Smooth muscle cell (in vitro differentiated cells): Measurements from ENCODE around the gene MYO1G. TPM values are rescaled to one million over a fixed set of nuclear protein-coding genes. Genes with fewer than 3 reads are reported as not detected.
"Not testable (repeated sequence)": the region's sequence is repeated elsewhere in the genome, so short reads cannot be mapped to it uniquely, and the experiment has no call there.

Experiments
- DNase-seq: peaks from one replicate; lab custom pipeline; 2025; ENCODE audit not compliant: unreplicated experiment; lab: John Stamatoyannopoulos, UW
- H2AFZ ChIP-seq: fragments of 200-600 bp; sonication (generic); 2 replicates; pipeline ENCODE4 v1.6.0; 2016; ENCODE audit warnings: antibody characterized with exemption, low read depth, mild to moderate bottlenecking
- H3F3A ChIP-seq: fragments of 200-600 bp; sonication (generic); 2 replicates; pipeline ENCODE4 v1.6.0; 2017; ENCODE audit warnings: antibody characterized with exemption, low read depth
- H3K27ac ChIP-seq: fragments of 200-600 bp; sonication (generic); 2 replicates; pipeline ENCODE4 v1.5.1; 2016; ENCODE audit warnings: low read depth, mild to moderate bottlenecking
- H3K27me3 ChIP-seq: fragments of 200-600 bp; sonication (generic); 2 replicates; pipeline ENCODE4 v1.6.1; 2016; ENCODE audit warnings: low read depth, mild to moderate bottlenecking
- H3K36me3 ChIP-seq: fragments of 200-600 bp; sonication (generic); 2 replicates; pipeline ENCODE4 v1.5.1; 2016; ENCODE audit warnings: low read depth
- H3K4me1 ChIP-seq: fragments of 200-600 bp; sonication (generic); 2 replicates; pipeline ENCODE4 v1.5.1; 2016; ENCODE audit warnings: low read depth
- H3K4me2 ChIP-seq: fragments of 200-600 bp; sonication (generic); 2 replicates; pipeline ENCODE4 v1.6.0; 2016; ENCODE audit warnings: mild to moderate bottlenecking
- H3K4me3 ChIP-seq: fragments of 200-600 bp; sonication (generic); 2 replicates; pipeline ENCODE4 v1.5.1; 2016; ENCODE audit warnings: mild to moderate bottlenecking
- H3K79me2 ChIP-seq: fragments of 200-600 bp; sonication (generic); 2 replicates; pipeline ENCODE4 v1.6.0; 2016; ENCODE audit warnings: low read depth, mild to moderate bottlenecking
- H3K9ac ChIP-seq: fragments of 200-600 bp; sonication (generic); 2 replicates; pipeline ENCODE4 v1.6.0; 2016; ENCODE audit warnings: low read depth
- H3K9me3 ChIP-seq: fragments of 200-600 bp; sonication (generic); replicated peaks from 2 replicates; pipeline ENCODE4 v1.5.1; 2016; ENCODE audit warnings: low read depth
- H4K20me1 ChIP-seq: fragments of 200-600 bp; sonication (generic); 2 replicates; pipeline ENCODE4 v1.6.0; 2016; ENCODE audit warnings: low read depth
- CTCF ChIP-seq: fragments of 200-600 bp; sonication (generic); IDR thresholded peaks from 2 replicates; pipeline ENCODE4 v1.5.1; 2017; ENCODE audit warnings: borderline replicate concordance, mild to moderate bottlenecking, antibody characterized with exemption; ENCODE audit not compliant: insufficient read depth, poor library complexity, severe bottlenecking
- WGBS: methylation state at CpG from one replicate; pipeline ENCODE4 v1.1.7; 2016; ENCODE audit warnings: low lambda C conversion rate; 5-methylcytosine and 5-hydroxymethylcytosine counted together
- polyA plus RNA-seq: library from polyadenylated mRNA; unstranded; fragments of >200 nt; fragmentation: Nextera tagmentation; extraction: Ambion mirVana; gene quantifications from 2 replicates; pipeline ENCODE4 v1.2.1, GENCODE V29; 2016
- total RNA-seq: library from RNA; depleted of rRNA; stranded (reverse); fragments of >200 nt; gene quantifications from 2 replicates; pipeline ENCODE4 v1.2.3, GENCODE V29; 2014

The MYO1G gene
- total and polyA plus RNA-seq, 2 experiments from 2014 or later, result 0.27 TPM; not detected in 1

- no peak for TF ChIP-seq CTCF
- Histone ChIP-seq H3K27me3 (peaks cover 16% of the 10 kb centered on the region), H2AFZ (no peak overlapping the region), H3K4me1 (no peaks in the 10 kb centered on the region), H3K9ac (no peak overlapping the region), H4K20me1 (no peaks in the 10 kb centered on the region), H3K79me2 (no peaks in the 10 kb centered on the region), H3K36me3 (no peaks in the 10 kb centered on the region), H3K4me2 (no peak overlapping the region), H3K9me3 (no peaks in the 10 kb centered on the region), H3F3A (no peaks in the 10 kb centered on the region), H3K27ac (no peak overlapping the region), H3K4me3 (no peak overlapping the region)
- no peak for DNase-seq
- 84% methylated on average over 5 of the region's 5 CpGs for WGBS
Observed at GRCh38 chr7:44936322-44936721, 42.5 kb downstream of the MYO1G start.

- Histone ChIP-seq H3K4me2 (no peak overlapping the region), H3K9me3 (no peaks in the 10 kb centered on the region), H3K4me3 (no peak overlapping the region), H3K36me3 (no peaks in the 10 kb centered on the region), H3F3A (no peaks in the 10 kb centered on the region), H3K27me3 (peaks cover 16% of the 10 kb centered on the region), H3K9ac (no peak overlapping the region), H3K27ac (no peak overlapping the region), H3K79me2 (no peaks in the 10 kb centered on the region), H2AFZ (no peak overlapping the region), H3K4me1 (no peaks in the 10 kb centered on the region), H4K20me1 (no peaks in the 10 kb centered on the region)
- WGBS, result 90% methylated on average over 4 of the region's 4 CpGs
- no peak for DNase-seq
- no peak for TF ChIP-seq CTCF
Observed at GRCh38 chr7:44935583-44935982, 43.2 kb downstream of the MYO1G start.

- Histone ChIP-seq H3K4me3 (no peak overlapping the region), H3K9me3 (no peaks in the 10 kb centered on the region), H3K27ac (no peak overlapping the region), H2AFZ (no peak overlapping the region), H3K36me3 (no peaks in the 10 kb centered on the region), H3K4me1 (no peaks in the 10 kb centered on the region), H3K79me2 (no peaks in the 10 kb centered on the region), H4K20me1 (no peaks in the 10 kb centered on the region), H3F3A (no peaks in the 10 kb centered on the region), H3K4me2 (no peak overlapping the region), H3K27me3 (peaks cover 16% of the 10 kb centered on the region), H3K9ac (no peak overlapping the region)
- 11% methylated on average over 1 of the region's 1 CpG for WGBS
- TF ChIP-seq CTCF, result no peak
- no peak for DNase-seq
Observed at GRCh38 chr7:44935016-44935415, 43.8 kb downstream of the MYO1G start.

GRCh38 chr7:44934510-44934909 lies 44.3 kb downstream of the MYO1G start:
- not testable (repeated sequence) for H4K20me1 ChIP-seq, H3K9ac ChIP-seq, H3K4me2 ChIP-seq, H3K79me2 ChIP-seq, H2AFZ ChIP-seq, H3K4me3 ChIP-seq, H3K4me1 ChIP-seq, H3K9me3 ChIP-seq, H3K27ac ChIP-seq, H3K36me3 ChIP-seq, DNase-seq, H3F3A ChIP-seq
- 89% methylated on average over 5 of the region's 5 CpGs for WGBS
- H3K27me3 ChIP-seq, result peaks cover 16% of the 10 kb centered on the region
